Keratinocyte (primary cell): ENCODE results near the gene KSR2. TPM values are rescaled to one million over a fixed set of nuclear protein-coding genes. Genes with fewer than 3 reads are reported as not detected.

ENCODE experiments used
- DNase-seq: peaks from one replicate; pipeline ENCODE4 v3.0.0-alpha.2; 2011; ENCODE audit warnings: low read depth, missing footprints, low spot score
- FAIRE-seq: peaks from 2 replicates; lab custom pipeline; 2011; peaks lifted over from hg19 to GRCh38; lab: Jason Lieb, UNC
- H2AFZ ChIP-seq: 2 replicates; pipeline ENCODE4 v1.6.0; 2012; ENCODE audit warnings: low read length, control low read depth, inconsistent platforms; ENCODE audit not compliant: control insufficient read depth
- H3K27ac ChIP-seq: 2 replicates; pipeline ENCODE4 v1.5.1; 2011; ENCODE audit warnings: low read length; ENCODE audit not compliant: control insufficient read depth, insufficient read depth
- H3K27me3 ChIP-seq: 3 replicates; pipeline ENCODE4 v1.6.0; 2011; ENCODE audit warnings: low read length; ENCODE audit not compliant: control insufficient read depth, insufficient read depth; ENCODE audit errors: extremely low read depth
- H3K36me3 ChIP-seq, 2 experiments: 2 replicates in 1 of 2; 3 replicates in 1 of 2; pipeline ENCODE4 v1.5.1; 2011; ENCODE audit warnings: low read length in 2 of 2, mild to moderate bottlenecking in 1 of 2; ENCODE audit not compliant: control insufficient read depth in 2 of 2, insufficient read depth in 2 of 2; ENCODE audit errors: extremely low read depth in 1 of 2
- H3K4me1 ChIP-seq: 3 replicates; pipeline ENCODE4 v1.5.1; 2011; ENCODE audit warnings: low read length; ENCODE audit not compliant: control insufficient read depth, insufficient read depth; ENCODE audit errors: extremely low read depth
- H3K4me2 ChIP-seq: 3 replicates; pipeline ENCODE4 v1.6.0; 2011; ENCODE audit warnings: low read depth, low read length; ENCODE audit not compliant: control insufficient read depth, insufficient read depth; ENCODE audit errors: extremely low read depth
- H3K4me3 ChIP-seq, 3 experiments: fragments of 200-600 bp in 1 of 3; sonication (generic) in 1 of 3; 2 replicates in 2 of 3; 3 replicates in 1 of 3; pipeline ENCODE4 v1.5.1; 2011 to 2016; ENCODE audit warnings: low read length in 3 of 3, mild to moderate bottlenecking in 3 of 3, control low read depth in 2 of 3, inconsistent platforms in 1 of 3, low read depth in 1 of 3, mixed read lengths in 1 of 3, mixed run types in 1 of 3, moderate library complexity in 1 of 3; ENCODE audit not compliant: control insufficient read depth in 2 of 3, insufficient read depth in 2 of 3; ENCODE audit errors: extremely low read depth in 1 of 3
- H3K79me2 ChIP-seq: 2 replicates; pipeline ENCODE4 v1.6.0; 2012; ENCODE audit warnings: low read length; ENCODE audit not compliant: control insufficient read depth, insufficient read depth
- H3K9ac ChIP-seq: 3 replicates; pipeline ENCODE4 v1.6.0; 2011; ENCODE audit warnings: low read length; ENCODE audit not compliant: control insufficient read depth, insufficient read depth; ENCODE audit errors: extremely low read depth
- H3K9me1 ChIP-seq: 3 replicates; pipeline ENCODE4 v1.6.0; 2011; ENCODE audit warnings: low read length; ENCODE audit not compliant: control insufficient read depth, insufficient read depth; ENCODE audit errors: extremely low read depth
- H3K9me3 ChIP-seq: 2 replicates; pipeline ENCODE4 v1.5.1; 2012; ENCODE audit warnings: low read depth, low read length; ENCODE audit not compliant: control insufficient read depth
- H4K20me1 ChIP-seq: 3 replicates; pipeline ENCODE4 v1.6.0; 2011; ENCODE audit warnings: low read length; ENCODE audit not compliant: control insufficient read depth, insufficient read depth; ENCODE audit errors: extremely low read depth
- CTCF ChIP-seq, 3 experiments: IDR thresholded peaks in 1 of 3; conservative IDR thresholded peaks in 1 of 3; optimal IDR thresholded peaks in 1 of 3; 2 replicates in 2 of 3; 3 replicates in 1 of 3; pipeline versions ENCODE3 to v1.5.1; 2011; ENCODE audit warnings: low read length in 3 of 3, mild to moderate bottlenecking in 3 of 3, moderate library complexity in 2 of 3, control low read depth in 1 of 3, inconsistent platforms in 1 of 3; ENCODE audit not compliant: insufficient read depth in 2 of 3; ENCODE audit errors: extremely low read depth in 1 of 3
- EZH2 ChIP-seq: IDR thresholded peaks from one replicate; pipeline ENCODE4 v1.6.1; 2012; ENCODE audit warnings: inconsistent platforms, mild to moderate bottlenecking, low read length, moderate library complexity
- dilution Hi-C: fragments of 300-500 bp; cut with MboI; formaldehyde crosslinking; loops from one replicate; pipeline ENCODE4 v1.7.0; 2020; ENCODE audit warnings: low sequenced_read_pairs; ENCODE audit not compliant: extremely low pct_ligation_motif_present
- polyA plus RNA-seq, 5 experiments: library from polyadenylated mRNA; depleted of rRNA in 3 of 5; stranded (reverse) in 3 of 5; stranded (forward) in 1 of 5; unstranded in 1 of 5; fragments of >200 nt; gene quantifications; 1 replicate in 1 of 5; 2 replicates in 3 of 5; 3 replicates in 1 of 5; pipeline versions ENCODE4 v1.2.1 to v1.2.3, GENCODE V29; 2011 to 2012; ENCODE audit warnings: missing spikeins in 2 of 5, low read depth in 1 of 5, low replicate concordance in 1 of 5

Gene KSR2
- polyA plus RNA-seq, 1 donor (not counting 4 experiments of a cell fraction or from before 2014, with no cell fraction given), result 0.01 TPM

- Histone ChIP-seq H3K27ac (no peak overlapping the region), H2AFZ (no peak overlapping the region), H3K4me1 (peaks cover 5% of the 10 kb centered on the region), H3K4me3 (no peak overlapping the region), H3K4me2 (no peak overlapping the region), H3K36me3 (no peaks in the 10 kb centered on the region), H3K9me1 (no peaks in the 10 kb centered on the region), H3K9ac (no peak overlapping the region), H3K79me2 (no peaks in the 10 kb centered on the region), H4K20me1 (no peaks in the 10 kb centered on the region), H3K27me3 (no peaks in the 10 kb centered on the region), H3K9me3 (no peaks in the 10 kb centered on the region)
- TF ChIP-seq EZH2 (no peak), CTCF (optimal IDR thresholded peaks at IDR 0.05 in 1 of 3, IDR thresholded peaks at IDR 0.05 in 1 of 3, conservative IDR thresholded peaks at IDR 0.05 in 1 of 3; ENCODE audit: extremely low read depth in 1 of 3, insufficient read depth in 2 of 3, low read length in 3 of 3) (no peak)
- dilution Hi-C loops, result no loop called here
- FAIRE-seq (no peak), DNase-seq (no peak)
Observed at GRCh38 chr12:117907108-117907689, 61.6 kb downstream of the KSR2 start.

GRCh38 chr12:117904051-117904450 is 64.7 kb downstream of the KSR2 start:
- dilution Hi-C loops, result no loop called here
- Histone ChIP-seq H3K4me2 (no peak overlapping the region), H2AFZ (no peak overlapping the region), H4K20me1 (no peaks in the 10 kb centered on the region), H3K27me3 (no peaks in the 10 kb centered on the region), H3K36me3 (no peaks in the 10 kb centered on the region), H3K9me3 (no peaks in the 10 kb centered on the region), H3K27ac (no peak overlapping the region), H3K4me3 (no peak overlapping the region), H3K4me1 (peaks cover 5% of the 10 kb centered on the region), H3K9me1 (no peaks in the 10 kb centered on the region), H3K9ac (no peak overlapping the region), H3K79me2 (no peaks in the 10 kb centered on the region)
- no peak for DNase-seq
- TF ChIP-seq CTCF (optimal IDR thresholded peaks at IDR 0.05 in 1 of 3, IDR thresholded peaks at IDR 0.05 in 1 of 3, conservative IDR thresholded peaks at IDR 0.05 in 1 of 3; ENCODE audit: extremely low read depth in 1 of 3, insufficient read depth in 2 of 3, low read length in 3 of 3), result no peak
- no peak for FAIRE-seq
